Activated T-cell treated with anti-CD3 and anti-CD28 coated beads, Interleukin-2, amount 50 U/mL, for 1 hour (primary cell): ENCODE measurements around the gene KCNA3.

Experiments
- DNase-seq: peaks from one replicate; pipeline ENCODE4 v3.0.0-alpha.2; 2020

KCNA3 gene

DNA sequence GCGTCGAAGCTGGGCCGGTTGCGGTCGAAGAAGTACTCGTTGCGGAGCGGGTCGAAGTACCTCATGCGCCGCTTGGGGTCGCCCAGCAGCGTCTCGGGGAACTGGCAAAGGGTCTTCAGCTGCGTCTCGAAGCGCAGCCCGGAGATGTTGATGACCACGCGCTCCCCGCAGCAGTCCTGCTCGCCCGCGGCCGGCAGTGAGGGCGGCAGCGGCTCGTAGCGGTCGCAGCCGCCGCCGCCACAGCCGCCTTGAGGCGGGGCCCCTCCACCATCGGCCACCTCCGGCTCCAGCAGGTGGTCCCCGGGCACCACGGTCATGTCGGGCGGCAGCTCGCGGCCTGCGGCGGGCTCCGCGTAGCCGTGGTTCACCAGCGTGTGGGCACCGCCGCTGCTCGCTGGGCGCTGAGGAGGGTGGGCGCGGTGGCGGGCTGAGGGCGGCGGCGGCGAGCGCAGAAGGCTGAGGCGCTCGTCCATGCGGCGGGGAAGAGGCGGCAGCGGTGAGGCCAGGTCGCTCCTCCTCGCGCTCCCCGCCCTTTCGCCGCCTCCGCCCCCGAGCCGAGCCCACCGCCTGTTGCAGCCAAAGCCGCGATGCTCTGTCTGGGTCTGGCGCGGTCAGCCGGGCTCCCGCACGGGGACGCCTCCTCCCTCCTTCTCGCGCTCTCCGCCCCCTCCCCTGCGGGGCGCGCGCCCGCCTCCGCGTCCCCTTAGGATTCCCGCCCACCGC lies at the start of gene KCNA3:
Gene KCNA3, minus strand, starts transcription at position 604 of the 723 bp plus-strand sequence. Its CDS starts 131 bp downstream, at position 473.
- peak; percentile 75 for DNase-seq

DNA sequence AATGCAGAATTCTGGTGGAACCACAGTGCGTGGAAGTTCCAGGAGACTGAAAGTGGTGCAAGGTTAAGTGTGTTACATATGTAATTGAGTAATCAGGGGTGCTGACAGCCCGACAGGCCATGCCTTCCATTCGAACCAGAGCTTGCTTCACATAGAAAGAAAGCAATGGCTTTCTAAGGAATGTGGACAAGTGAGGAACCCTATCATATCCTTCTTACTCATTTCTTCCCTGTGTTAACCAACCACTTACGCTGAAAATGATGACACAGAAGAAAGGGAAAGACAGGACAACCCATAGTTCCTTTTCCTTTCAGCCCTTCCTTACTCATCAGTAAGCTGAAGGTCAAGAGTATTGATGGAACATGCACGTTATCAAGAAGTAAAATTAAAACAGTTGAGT lies 48.1 kb upstream of the KCNA3 start:
- DNase-seq: no peak

DNA sequence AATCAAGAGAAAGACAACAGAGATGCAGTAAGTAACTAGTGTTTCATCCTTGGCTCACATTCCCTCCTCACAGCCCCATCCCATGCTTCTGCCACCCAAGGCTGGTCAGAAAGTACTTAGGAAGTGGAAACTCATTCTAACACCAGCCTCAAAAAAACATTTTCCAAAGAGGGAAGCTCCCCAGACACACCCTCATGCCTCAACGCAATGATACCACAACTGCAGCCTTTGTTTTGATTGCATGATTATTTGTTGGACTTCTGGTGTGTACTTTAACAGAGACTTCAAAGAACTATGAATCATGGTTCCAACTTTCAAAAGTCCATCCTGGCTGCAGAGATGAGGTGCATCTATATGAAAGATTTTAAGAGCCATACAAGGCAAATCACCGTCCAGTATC lies 45.2 kb upstream of the KCNA3 start:
- no peak for DNase-seq

DNA sequence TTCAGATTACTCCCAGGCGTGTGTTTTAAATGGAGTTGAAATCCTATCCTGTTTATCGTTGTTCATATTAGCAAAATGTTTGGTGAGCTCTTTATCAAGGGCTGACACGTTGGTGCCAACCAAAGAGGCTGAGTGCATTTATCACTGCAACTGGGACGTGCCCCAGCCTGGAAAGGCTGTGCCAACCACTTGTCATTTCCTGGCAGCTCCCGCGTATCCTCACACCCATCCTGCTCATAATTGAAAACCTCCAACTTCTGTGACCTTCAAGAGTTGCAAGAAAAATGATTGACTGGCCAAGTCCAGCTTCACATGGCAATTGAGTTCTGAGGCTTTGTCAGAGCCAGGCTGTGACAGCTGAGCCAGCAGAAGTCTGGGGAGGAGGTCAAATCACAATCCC lies 43.7 kb upstream of the KCNA3 start:
- DNase-seq: no peak

DNA sequence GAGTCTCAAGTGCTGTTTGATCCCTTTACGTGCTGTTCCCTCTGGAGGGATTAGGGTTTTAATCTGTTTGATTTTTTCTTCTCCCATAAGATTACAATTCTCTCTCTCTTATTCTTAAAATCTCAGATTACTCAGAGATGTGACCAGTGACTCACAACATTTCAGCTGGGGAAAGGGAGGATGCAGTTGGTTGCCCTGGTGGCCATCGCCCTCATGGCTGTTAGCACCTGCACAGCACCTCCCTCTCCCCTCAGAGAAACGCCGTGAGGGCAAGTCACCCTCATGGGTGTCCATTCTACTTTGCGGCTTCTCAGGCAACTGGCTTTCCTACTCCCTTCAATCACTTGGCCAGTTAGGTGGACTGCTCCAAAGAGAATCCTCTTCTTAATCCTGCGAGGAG lies 42.4 kb upstream of the KCNA3 start:
- DNase-seq: no peak

DNA sequence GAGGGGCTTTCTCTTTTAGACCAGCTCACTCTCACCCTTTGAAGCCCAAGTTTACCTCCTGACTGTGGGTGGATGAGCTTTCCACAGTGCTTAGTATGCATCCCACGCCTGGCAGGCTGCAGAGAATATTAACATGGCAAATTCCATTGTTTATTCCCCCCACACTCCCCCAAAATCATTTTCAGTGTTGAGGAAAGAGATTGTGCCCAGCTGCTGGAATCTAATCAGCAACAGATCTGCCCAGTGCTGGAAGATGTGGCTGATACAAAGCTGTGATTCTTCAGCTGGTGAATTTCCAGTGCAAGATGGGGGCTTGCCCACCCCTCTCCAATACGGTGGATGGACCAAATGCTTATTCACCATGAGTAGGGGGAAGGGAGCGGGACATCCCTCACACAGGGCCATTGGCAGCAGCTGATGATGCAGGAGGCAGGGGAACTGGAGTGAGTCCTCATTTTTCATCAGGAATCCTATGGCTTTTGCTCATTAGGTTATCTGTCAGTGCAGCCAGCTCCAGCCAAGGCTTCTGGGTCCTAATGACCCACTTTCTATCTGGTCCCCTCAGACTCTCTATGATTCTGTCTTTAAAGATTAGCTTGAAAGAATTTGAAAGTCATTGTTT lies 39.7 kb upstream of the KCNA3 start:
- no peak for DNase-seq

DNA sequence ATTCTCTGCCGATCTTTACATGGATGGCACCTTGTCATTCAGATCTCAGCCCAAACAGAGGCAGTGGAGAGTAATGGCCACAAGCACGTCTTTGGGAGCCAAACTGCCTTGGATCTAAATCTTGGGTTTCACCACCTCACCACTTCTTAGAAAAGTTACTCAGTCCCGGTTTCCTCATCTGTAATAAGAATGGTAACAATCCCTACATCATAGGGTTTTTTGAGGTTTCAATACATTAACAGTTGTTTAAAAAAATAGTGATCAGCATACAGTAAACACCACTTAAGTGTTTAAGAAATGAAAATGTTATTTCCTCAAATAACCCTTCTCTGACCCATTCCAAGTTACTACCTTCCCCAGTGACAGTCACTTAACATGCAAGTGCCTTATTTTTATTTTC lies 38.5 kb upstream of the KCNA3 start:
- no peak for DNase-seq

DNA sequence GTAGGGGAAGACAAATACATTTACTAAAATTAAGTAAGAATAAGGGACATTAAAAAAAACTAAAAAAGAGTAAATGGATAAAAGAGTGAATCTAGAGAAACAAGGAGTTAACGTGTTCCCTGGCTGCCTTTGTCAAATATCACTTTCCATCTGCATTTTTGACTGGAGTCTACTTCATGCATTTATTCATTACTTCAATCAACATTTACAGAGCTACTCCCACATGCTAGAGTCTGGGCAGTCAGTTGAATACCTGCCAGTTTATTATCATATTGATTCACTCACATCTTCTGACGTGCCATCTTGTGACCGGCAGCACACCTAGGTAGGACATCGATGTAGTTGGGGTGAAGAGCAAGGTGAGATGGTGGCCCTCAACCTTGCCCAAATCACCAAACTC lies 35.6 kb upstream of the KCNA3 start:
- no peak for DNase-seq

DNA sequence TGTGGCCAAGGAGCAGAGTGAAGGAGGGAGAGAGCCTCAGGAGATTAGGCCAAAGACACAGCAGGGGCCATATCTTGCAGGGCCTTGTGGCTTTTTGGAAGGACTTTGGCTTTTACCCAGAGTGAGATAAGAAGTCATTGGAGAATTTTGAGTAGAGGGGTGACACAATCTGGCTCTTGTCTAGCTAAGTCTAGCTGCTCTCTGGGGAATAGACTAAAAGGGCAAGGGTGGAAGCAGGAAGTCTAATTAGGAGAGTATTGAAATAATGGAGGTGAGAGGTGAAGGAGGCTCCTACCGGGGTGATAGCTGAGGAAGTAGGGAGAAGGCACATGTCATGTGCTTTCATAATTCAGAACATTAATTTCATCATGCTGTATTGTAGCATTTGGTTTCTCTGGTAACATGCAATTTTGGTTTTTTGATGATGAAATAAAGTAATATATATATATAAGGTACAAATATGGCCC lies 34.3 kb upstream of the KCNA3 start:
- DNase-seq: no peak

DNA sequence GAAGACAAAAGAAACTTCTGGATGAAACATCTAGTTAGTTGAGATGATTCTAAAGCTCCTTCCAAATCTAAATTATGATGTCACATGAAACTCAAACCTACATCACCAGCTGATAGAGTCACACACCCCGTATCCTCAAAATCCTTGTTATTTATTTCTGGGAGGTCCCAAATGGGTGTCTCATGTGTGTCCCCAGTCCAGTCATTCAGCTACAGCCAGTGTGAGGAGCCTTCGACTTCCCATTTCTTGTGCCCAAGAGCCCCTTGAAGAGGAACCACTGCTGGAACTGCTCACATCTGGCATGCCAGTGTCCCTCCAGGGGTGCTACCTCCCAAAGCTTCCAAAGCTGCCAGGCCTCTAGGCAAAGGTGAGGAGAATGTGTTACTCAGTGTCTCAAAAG lies 32.5 kb upstream of the KCNA3 start:
- DNase-seq: no peak

DNA sequence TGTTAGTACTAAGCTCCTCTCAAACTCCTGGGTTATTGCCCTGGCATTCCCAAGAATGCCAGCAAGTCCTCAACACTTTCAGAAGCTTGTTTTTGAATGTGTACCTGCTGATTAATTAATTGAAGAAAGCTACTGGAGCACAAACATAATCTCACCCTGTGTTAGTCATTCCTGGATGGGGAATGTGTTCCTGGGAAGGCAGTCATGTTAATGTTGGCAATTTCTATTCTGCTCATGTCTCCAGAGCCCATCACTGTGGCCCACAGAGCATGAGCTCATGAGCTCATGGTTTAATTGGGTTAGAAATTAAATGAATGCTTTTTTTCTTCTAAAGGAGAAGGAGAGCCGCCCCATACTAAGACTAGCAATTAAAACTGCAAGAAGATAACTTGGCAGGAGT lies 31.9 kb upstream of the KCNA3 start:
- DNase-seq: no peak

DNA sequence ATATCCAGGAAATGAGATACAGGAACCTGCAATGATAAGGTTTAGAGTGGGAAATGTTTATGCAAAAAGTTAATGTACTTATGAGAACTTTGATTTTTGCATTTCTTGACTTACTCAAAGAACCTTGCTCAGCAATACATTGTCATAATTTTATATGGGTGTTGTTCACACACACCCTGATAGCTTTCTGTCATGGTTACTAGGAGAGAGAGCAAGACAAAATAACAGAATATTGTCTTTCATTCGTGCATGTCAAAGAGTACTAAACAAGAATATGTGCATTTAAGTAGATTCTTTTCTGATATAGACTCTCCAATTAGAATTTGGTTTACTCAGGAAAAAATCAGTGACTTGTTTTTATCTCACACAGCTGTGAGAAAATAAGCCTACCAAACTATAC lies 27.5 kb upstream of the KCNA3 start:
- DNase-seq: no peak

DNA sequence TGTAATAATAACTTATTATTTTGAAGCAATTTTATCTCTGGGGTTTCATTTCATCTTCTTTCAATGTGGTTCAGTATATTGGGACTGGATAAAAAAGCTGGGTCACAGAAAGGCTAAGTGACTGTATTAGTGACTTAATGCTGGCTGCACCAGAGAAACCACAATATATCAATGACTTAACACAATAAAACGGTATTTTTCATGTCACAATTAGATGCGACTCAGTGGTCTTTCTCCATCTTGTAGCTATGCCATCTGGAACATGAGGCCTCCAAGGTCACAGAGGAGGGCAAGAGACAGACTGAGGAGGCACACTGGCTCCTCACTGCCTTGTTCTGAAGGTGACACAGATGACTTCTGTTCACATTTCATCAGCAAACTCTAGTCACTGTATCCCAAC lies 26.0 kb upstream of the KCNA3 start:
- DNase-seq: no peak

DNA sequence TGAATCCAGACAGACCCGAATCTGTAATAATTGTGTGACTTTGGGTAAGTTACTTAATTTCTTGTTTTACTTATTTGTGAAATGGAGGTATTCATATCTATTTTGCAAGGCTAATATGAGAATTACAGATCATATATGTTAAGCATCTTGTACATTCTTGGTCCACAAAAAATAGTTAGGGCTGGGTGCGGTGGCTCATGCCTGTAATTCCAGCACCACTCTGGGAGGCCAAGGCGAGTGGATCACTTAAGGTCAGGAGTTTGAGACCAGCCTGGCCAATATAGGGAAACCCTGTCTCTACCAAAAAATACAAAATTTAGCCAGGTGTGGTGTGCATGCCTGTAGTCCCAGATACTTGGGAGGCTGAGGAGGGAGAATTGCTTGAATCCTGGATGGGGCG lies 22.9 kb upstream of the KCNA3 start:
- no peak for DNase-seq

DNA sequence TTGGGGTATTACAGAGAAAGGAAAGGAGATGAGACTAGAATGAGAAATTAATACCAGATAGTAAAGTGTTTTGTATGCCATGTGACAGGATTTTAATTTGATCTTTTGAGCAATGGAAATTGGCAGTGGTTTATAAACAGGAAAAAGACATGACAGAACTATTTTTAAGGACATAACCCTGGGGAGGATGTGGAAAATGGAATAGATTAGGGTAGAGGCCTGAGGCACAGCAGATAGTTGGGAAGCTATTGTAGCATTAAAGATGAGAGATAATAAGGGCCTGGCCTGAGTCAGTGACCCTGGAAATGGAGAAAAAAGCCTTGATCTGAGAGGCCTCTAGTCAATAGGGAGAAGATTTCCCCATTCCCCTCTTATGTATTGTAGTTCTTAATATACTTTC lies 22.1 kb upstream of the KCNA3 start:
- DNase-seq: no peak

DNA sequence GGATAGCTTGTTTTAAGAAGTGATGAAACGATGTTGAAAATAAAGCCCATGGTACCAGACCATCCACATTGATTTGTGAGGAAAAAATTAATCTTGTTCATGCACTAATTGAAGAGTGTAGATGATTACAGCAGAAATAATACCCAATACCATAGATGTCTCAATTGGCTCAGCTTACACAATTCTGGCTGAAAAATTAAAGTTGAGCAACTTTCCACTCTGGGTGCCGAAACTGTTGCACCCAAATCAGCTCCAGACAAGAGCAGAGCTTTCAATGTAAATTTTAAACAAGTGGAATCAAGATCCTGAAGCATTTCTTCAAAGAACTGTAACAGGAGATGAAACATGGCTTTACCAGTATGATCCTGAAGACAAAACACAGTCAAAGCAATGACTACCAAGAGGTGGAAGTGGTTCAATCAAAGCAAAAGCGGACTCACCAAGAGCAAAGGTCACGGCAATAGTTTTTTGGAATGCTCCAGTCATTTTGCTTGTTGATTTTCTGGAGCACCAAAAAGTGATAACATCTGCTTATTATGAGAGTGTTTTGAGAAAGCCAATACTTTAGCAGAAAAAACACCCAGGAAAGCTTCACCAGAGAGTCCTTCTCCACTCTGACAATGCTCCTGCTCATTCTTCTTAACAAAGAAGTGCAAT lies 16.1 kb upstream of the KCNA3 start:
- no peak for DNase-seq

DNA sequence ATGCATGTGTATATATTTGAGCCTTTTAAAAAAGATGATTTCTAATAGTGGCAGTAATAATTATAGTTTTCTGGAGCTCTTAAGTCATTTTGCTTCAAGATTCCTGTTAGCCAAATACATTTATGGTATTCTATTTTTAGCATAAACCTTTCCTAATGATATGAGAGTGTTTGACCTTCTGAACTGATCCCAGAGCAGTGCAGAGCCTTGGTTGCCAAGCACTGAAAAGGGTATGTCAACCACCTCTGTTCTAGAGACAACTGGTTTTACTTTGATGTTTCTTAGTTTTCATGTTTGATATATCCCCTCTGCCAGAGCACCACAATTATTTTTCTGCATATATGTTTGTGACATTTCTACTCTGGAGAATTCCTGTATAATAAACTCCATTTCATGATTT lies 15.1 kb upstream of the KCNA3 start:
- no peak for DNase-seq

DNA sequence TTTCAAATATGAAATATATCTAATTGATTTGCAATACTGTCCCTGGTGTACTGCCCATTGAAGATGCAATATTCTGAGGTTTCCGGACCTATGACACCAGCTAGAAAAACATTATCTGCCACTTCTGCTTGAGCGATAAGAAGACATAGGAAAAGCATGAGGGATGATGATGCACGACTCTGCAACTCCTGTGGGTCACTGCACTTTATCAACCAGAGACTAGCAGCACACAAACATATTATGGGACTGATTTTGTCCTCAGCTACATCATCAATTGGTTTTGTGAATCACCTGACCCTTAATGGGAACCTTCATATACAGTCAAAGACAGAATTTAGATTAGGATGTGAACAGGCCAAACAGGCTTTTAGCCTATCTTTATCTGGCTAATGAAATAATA lies 13.8 kb upstream of the KCNA3 start:
- no peak for DNase-seq

DNA sequence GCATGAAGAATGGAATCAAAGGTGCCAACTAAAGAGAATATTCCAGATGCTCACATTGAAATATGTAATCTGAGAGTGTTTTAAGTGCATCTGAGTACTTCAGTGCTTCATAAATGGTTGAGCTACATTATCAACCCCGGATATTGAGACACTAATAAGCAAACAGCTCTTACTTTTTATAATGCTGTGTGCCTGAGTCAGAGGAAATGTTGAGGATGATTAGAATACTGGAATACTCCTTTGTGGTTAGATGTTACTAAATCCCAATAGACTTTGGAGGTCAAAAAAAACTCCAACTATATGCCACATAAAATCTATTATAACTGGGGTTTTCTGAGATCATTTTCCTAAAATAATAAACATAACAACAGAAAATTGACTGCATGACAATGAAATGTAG lies 12.5 kb upstream of the KCNA3 start:
- DNase-seq: no peak

DNA sequence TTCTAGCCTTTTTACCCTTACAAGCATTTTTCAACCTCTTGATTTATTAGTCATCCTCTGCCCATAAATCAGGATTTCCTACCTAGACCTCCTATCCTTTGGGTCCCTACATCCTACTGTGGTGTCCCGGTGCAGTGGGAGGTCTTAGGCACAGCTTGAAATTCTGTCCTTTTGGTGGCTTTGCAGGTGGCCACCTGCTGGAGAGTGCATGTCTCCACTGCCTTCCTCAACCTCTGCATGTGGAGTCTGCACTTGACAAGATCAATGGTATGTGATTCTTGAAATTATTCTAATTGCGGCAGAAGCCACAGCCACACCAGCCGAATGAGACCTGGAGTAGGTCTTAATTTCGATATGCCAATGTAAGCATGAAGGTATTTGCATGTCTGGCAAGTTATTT lies 11.4 kb upstream of the KCNA3 start:
- DNase-seq: peak; percentile 43

DNA sequence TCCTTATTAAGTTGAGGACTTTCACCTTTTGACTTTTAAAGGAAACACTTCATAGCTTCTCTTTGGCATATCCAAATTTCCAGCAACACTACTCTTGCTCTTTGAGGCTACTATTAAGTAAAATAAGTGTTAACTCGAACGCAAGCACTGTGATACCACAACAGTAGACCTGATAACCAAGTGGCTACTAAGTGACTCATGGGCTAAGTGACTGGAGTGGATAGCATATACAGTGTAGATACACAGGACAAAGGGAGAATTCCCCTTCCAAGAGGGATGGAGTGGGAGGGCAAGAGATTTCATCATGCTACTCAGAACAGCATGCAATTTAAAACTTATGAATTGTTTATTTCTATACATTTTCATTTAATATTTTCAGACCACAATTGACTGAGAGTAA lies 9.8 kb upstream of the KCNA3 start:
- DNase-seq: no peak

DNA sequence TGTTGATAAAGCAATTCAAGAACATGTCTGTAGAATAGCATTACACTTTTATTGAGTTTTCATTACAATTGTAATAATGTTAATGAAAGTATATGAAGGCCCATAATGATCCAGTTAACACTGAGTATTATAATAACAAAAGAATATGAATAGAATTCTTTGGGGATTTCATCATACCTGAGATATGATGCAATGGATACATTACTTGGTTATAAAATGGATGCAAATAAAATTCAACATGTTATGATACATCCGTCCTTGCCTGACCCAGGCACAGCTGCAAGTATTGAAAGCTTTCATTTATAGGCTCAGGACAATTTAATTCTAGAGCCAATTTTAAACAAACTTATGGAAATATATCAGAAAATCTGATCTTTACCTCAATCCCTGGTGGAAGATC lies 8.2 kb upstream of the KCNA3 start:
- DNase-seq: no peak

DNA sequence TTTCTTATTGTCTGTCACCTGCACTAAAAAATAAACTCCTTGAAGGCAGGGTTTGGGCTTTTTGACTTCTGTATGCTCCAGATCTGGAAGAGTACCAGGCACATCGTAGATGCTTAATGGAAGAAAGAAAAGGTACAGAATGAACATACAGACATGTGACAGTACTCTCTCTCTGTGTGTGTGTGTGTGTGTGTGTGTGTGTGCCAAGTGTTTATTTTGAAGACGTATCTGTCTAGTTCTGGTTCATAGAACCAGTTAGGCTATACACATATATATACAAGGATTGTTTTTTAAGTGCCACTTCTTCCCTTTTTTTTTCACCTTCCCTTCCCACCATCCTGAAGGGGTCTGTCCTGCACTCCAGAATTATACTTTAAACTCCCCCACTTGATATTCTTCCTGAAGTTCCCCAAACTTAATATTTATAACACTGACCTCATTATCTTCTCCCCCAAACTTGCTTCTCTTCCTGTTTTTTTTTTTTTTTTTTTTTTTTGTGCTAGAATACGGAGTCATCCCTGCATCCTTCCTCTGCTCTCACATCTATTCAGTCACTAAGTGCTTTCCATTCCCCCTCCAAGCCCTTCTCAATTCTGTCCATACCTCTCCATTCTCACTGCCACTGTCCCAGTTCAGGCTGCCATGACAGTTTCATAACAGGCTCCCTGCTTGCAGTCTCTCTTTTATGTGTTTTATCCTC lies 5.4 kb upstream of the KCNA3 start:
- no peak for DNase-seq

DNA sequence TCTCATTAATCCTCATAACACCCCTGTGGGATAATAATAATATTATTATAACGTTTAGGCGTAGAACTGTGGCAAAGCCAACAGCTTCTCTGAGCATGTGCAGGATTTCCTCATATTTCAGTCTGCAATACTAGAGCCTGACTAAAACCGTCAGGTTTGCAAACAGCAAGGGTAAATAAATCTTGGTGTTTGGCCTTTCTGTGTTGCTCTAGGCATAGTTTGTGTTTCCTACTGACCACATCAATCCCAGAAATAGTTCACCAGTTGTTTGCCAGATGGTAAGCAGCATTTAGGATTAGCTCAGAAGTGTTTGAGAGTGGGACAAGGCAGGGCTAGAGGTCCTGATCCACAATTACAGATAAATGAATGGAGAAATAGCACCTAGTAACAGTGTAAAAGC lies 2.8 kb upstream of the KCNA3 start:
- no peak for DNase-seq
